H1 (cell line): ENCODE results near the gene SPECC1. TPM values are rescaled to one million over a fixed set of nuclear protein-coding genes. Genes with fewer than 3 reads are reported as not detected.
A peak's percentile ranks its signal among the peaks of the same experiment; 100 is the strongest.

Experiments
- CTCF ChIA-PET: fragments of 300-600 bp; sonication (Branson Sonifier 250); formaldehyde crosslinking; loops from one replicate; lab custom pipeline; 2021; ENCODE audit not compliant: partially characterized antibody; lab: Charles Lee
- POLR2A ChIA-PET: fragments of 300-600 bp; sonication (Branson Sonifier 250); formaldehyde crosslinking; loops from one replicate; lab custom pipeline; 2021; ENCODE audit warnings: inconsistent platforms; ENCODE audit not compliant: partially characterized antibody; lab: Charles Lee
- DNase-seq, 2 experiments: peaks; one replicate each; pipeline versions ENCODE4 v3.0.0 to v3.0.0-alpha.2; 2010 to 2022; ENCODE audit warnings: low spot score in 2 of 2, low read depth in 1 of 2, mixed read lengths in 1 of 2
- FAIRE-seq: peaks from 2 replicates; lab custom pipeline; 2011; peaks lifted over from hg19 to GRCh38; lab: Jason Lieb, UNC
- H2AFZ ChIP-seq: 2 replicates; pipeline ENCODE4 v1.8.1; 2012; ENCODE audit warnings: low read length, inconsistent platforms
- H2AK5ac ChIP-seq: 2 replicates; pipeline ENCODE4 v1.6.1; 2013; ENCODE audit warnings: low read depth, low read length
- H2BK120ac ChIP-seq: replicated peaks from 2 replicates; pipeline ENCODE3; 2013; ENCODE audit warnings: low read depth, low read length, inconsistent platforms
- H2BK12ac ChIP-seq: 2 replicates; pipeline ENCODE4 v1.6.1; 2013; ENCODE audit warnings: low read depth, low read length
- H2BK15ac ChIP-seq: 2 replicates; pipeline ENCODE4 v1.6.1; 2013; ENCODE audit warnings: low read length
- H2BK20ac ChIP-seq: 2 replicates; pipeline ENCODE4 v1.6.1; 2013; ENCODE audit warnings: low read length
- H2BK5ac ChIP-seq: 2 replicates; pipeline ENCODE4 v1.6.1; 2013; ENCODE audit warnings: low read depth, low read length
- H3K14ac ChIP-seq: 2 replicates; pipeline ENCODE4 v1.6.1; 2013; ENCODE audit warnings: inconsistent platforms; ENCODE audit not compliant: insufficient read length
- H3K18ac ChIP-seq: 2 replicates; pipeline ENCODE4 v1.6.1; 2013; ENCODE audit warnings: low read length; ENCODE audit errors: extremely low read depth
- H3K23ac ChIP-seq: 2 replicates; pipeline ENCODE4 v1.6.1; 2013; ENCODE audit warnings: inconsistent platforms; ENCODE audit not compliant: insufficient read length
- H3K23me2 ChIP-seq: 2 replicates; pipeline ENCODE4 v1.6.1; 2013; ENCODE audit warnings: low read depth, low read length
- H3K27ac ChIP-seq: 2 replicates; pipeline ENCODE4 v1.6.1; 2011; ENCODE audit warnings: low read depth, low read length, inconsistent platforms
- H3K27me3 ChIP-seq, 4 experiments: replicated peaks in 1 of 4; 1 replicate in 1 of 4; 2 replicates in 3 of 4; pipeline versions ENCODE4 v1.6.1 to v1.8.1; 2011 to 2013; ENCODE audit warnings: low read length in 3 of 4, mild to moderate bottlenecking in 3 of 4, inconsistent platforms in 2 of 4, mixed read lengths in 2 of 4, moderate library complexity in 1 of 4; ENCODE audit not compliant: control insufficient read depth in 3 of 4, insufficient read depth in 3 of 4; ENCODE audit errors: extremely low read depth in 1 of 4
- H3K36me3 ChIP-seq, 4 experiments: 2 replicates each; pipeline versions ENCODE4 v1.6.1 to v1.8.1; 2011 to 2013; ENCODE audit warnings: mild to moderate bottlenecking in 4 of 4, low read length in 3 of 4, moderate library complexity in 2 of 4, control low read depth in 1 of 4, inconsistent platforms in 1 of 4; ENCODE audit not compliant: insufficient read depth in 4 of 4, control insufficient read depth in 2 of 4
- H3K4ac ChIP-seq: replicated peaks from 2 replicates; pipeline ENCODE3; 2013; ENCODE audit warnings: low read length, low read depth, mixed read lengths, inconsistent platforms; ENCODE audit not compliant: insufficient read length
- H3K4me1 ChIP-seq, 4 experiments: replicated peaks in 1 of 4; 1 replicate in 1 of 4; 2 replicates in 3 of 4; pipeline versions ENCODE4 v1.6.1 to v1.8.1; 2011 to 2013; ENCODE audit warnings: low read length in 3 of 4, inconsistent platforms in 2 of 4, mixed read lengths in 1 of 4; ENCODE audit not compliant: insufficient read depth in 4 of 4, control insufficient read depth in 3 of 4
- H3K4me2 ChIP-seq, 2 experiments: 2 replicates each; pipeline versions ENCODE4 v1.6.1 to v1.8.1; 2011 to 2013; ENCODE audit warnings: low read depth in 2 of 2, low read length in 2 of 2, control low read depth in 1 of 2, inconsistent platforms in 1 of 2, mild to moderate bottlenecking in 1 of 2; ENCODE audit not compliant: insufficient read depth in 1 of 2
- H3K4me3 ChIP-seq, 4 experiments: fragments of 200-600, 300-600 bp in 1 of 4; sonication (generic), shearing (Covaris generic), sonication (Bioruptor Twin) in 1 of 4; 2 replicates each; pipeline versions ENCODE4 v1.5.1 to v1.8.1; 2011 to 2016; ENCODE audit warnings: low read length in 4 of 4, low read depth in 3 of 4, control low read depth in 2 of 4, inconsistent platforms in 2 of 4, mild to moderate bottlenecking in 2 of 4, mixed read lengths in 1 of 4, moderate library complexity in 1 of 4; ENCODE audit not compliant: insufficient read depth in 2 of 4; ENCODE audit errors: extremely low read depth in 1 of 4
- H3K56ac ChIP-seq: replicated peaks from 2 replicates; pipeline ENCODE3; 2013; ENCODE audit warnings: low read depth, mild to moderate bottlenecking, mixed read lengths, low read length, inconsistent platforms; ENCODE audit not compliant: insufficient read length
- H3K79me1 ChIP-seq: 2 replicates; pipeline ENCODE4 v1.6.1; 2013; ENCODE audit warnings: low read depth, low read length, control low read depth
- H3K79me2 ChIP-seq, 2 experiments: 2 replicates each; pipeline versions ENCODE4 v1.6.1 to v1.8.1; 2012 to 2013; ENCODE audit warnings: low read length in 2 of 2, mild to moderate bottlenecking in 2 of 2, inconsistent platforms in 1 of 2; ENCODE audit not compliant: insufficient read depth in 2 of 2, control insufficient read depth in 1 of 2
- H3K9ac ChIP-seq, 4 experiments: replicated peaks in 1 of 4; 1 replicate in 1 of 4; 2 replicates in 3 of 4; pipeline versions ENCODE4 v1.6.1 to v1.8.1; 2011 to 2013; ENCODE audit warnings: low read depth in 3 of 4, low read length in 3 of 4, control low read depth in 2 of 4, mild to moderate bottlenecking in 2 of 4, moderate library complexity in 2 of 4, inconsistent platforms in 1 of 4; ENCODE audit errors: extremely low read depth in 1 of 4
- H3K9me3 ChIP-seq, 2 experiments: 2 replicates each; pipeline versions ENCODE4 v1.6.1 to v1.8.1; 2012 to 2013; ENCODE audit warnings: mild to moderate bottlenecking in 2 of 2, moderate library complexity in 2 of 2, control low read depth in 1 of 2, inconsistent platforms in 1 of 2, low read depth in 1 of 2, low read length in 1 of 2, mixed read lengths in 1 of 2; ENCODE audit not compliant: insufficient read depth in 2 of 2
- H4K20me1 ChIP-seq, 2 experiments: replicated peaks in 1 of 2; 2 replicates each; pipeline versions ENCODE3 to v1.8.1; 2011 to 2013; ENCODE audit warnings: inconsistent platforms in 2 of 2, low read length in 2 of 2, mild to moderate bottlenecking in 1 of 2; ENCODE audit not compliant: insufficient read depth in 2 of 2, control insufficient read depth in 1 of 2
- H4K5ac ChIP-seq: 2 replicates; pipeline ENCODE4 v1.6.1; 2013; ENCODE audit warnings: low read length, low read depth, mixed read lengths, inconsistent platforms; ENCODE audit not compliant: insufficient read length
- H4K8ac ChIP-seq: 2 replicates; pipeline ENCODE4 v1.8.0; 2013; ENCODE audit warnings: mild to moderate bottlenecking, moderate library complexity, low read length, inconsistent platforms; ENCODE audit not compliant: insufficient read depth; ENCODE audit errors: extremely low read depth
- H4K91ac ChIP-seq: replicated peaks from 2 replicates; pipeline ENCODE3; 2013; ENCODE audit warnings: low read length, mixed read lengths, inconsistent platforms; ENCODE audit not compliant: insufficient read length
- CTBP2 ChIP-seq: IDR thresholded peaks from 2 replicates; pipeline ENCODE4 v1.7.0; 2011; ENCODE audit warnings: borderline replicate concordance, mild to moderate bottlenecking, moderate library complexity, mixed read lengths, low read length; ENCODE audit not compliant: insufficient read depth, insufficient read length
- POLR2A ChIP-seq, 2 experiments: IDR thresholded peaks; 1 replicate in 1 of 2; 2 replicates in 1 of 2; pipeline ENCODE4 v1.6.1; 2011; ENCODE audit warnings: low read depth in 2 of 2, low read length in 2 of 2, mild to moderate bottlenecking in 2 of 2; ENCODE audit errors: control extremely low read depth in 1 of 2
- TEAD4 ChIP-seq: IDR thresholded peaks from 2 replicates; pipeline ENCODE4 v1.6.1; 2012; ENCODE audit warnings: low read depth, low read length, inconsistent platforms, mixed read lengths
- YY1 ChIP-seq: IDR thresholded peaks from 2 replicates; pipeline ENCODE4 v1.6.1; 2011; ENCODE audit warnings: low read depth, mild to moderate bottlenecking, low read length
- WGBS, 2 experiments: shearing (Covaris generic) in 1 of 2; methylation state at CpG; one replicate each; pipeline versions ENCODE4 v1.1.6 to v1.1.7; 2013 to 2015; ENCODE audit warnings: low lambda C conversion rate in 2 of 2, mixed read lengths in 2 of 2, inconsistent platforms in 1 of 2, low coverage in 1 of 2, missing lambda C conversion rate in 1 of 2; ENCODE audit not compliant: insufficient replicate concordance in 2 of 2, insufficient coverage in 1 of 2, insufficient read length in 1 of 2; ENCODE audit errors: extremely low coverage in 1 of 2, missing lambda C conversion rate in 1 of 2; 5-methylcytosine and 5-hydroxymethylcytosine counted together
- polyA plus RNA-seq, 7 experiments: library from polyadenylated mRNA; depleted of rRNA in 3 of 7; stranded (reverse) in 5 of 7; unstranded in 2 of 7; fragments of >200 nt in 5 of 7; fragments of 200-250 nt in 2 of 7; gene quantifications; 1 replicate in 5 of 7; 2 replicates in 1 of 7; 4 replicates in 1 of 7; pipeline versions ENCODE4 v1.2.1 to v1.2.3, GENCODE V29; 2011 to 2013; ENCODE audit warnings: missing spikeins in 2 of 7, mixed read lengths in 2 of 7
- total RNA-seq: library from RNA; stranded (reverse); fragmentation: NEBNext Ultra II Directional; extraction: Animal tissue kit (Norgen Biotek cat#: 25700); gene quantifications from 2 replicates; pipeline ENCODE4 v1.2.1, GENCODE V29; 2021

The SPECC1 gene
- total and polyA plus RNA-seq, 2 of the 8 experiments (the other 6 are each of a cell fraction or from before 2014, with no cell fraction given) = 35.8 to 87.9 TPM

DNA sequence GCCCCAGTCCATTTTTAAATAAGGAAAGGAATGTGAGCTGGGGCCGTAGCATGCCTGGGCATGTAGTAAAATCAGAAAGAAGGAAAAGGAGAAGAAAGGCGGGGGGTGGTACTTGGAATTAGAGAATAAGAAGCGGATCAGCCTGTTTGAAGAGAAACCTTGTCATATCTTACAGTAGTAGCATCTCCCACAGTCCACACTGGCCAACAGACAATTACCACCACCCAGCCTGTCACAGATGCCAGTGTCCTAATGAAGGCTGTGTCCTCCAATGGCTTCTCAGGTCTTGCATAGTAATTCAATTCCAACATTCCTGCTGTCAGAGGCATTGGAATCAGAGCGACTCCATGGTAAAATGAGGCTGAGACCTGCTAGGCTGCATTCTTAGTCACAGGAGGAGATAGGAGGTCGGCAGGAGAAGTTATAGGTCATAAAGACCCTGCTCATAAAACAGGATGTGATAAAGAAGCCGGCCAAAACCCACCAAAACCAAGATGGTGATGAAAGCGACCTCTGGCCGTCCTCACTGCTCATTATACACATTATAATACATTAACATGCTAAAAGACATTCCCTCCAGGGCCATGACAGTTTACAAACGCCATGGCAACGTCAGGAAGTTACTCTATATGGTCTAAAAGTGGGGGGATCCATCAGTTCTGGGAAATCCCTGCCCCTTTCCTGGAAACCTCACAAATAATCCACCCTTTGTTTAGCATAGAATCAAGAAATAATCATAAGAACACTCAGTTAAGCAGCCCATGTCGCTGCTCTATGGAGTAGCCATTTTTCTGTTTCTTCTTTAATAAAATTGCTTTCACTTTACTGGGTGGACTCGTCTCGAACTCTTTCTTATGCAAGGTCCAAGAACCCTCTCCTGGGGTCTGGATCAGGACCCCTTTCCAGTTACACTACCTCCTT lies 22.0 kb upstream of the SPECC1 start:
- H3K18ac ChIP-seq = peak overlapping the region; percentile 0; the same call in 1 of the 2 replicates
- peak overlapping the region; percentile 13 for H4K91ac ChIP-seq
- CTCF ChIA-PET = no interaction called here
- 68% methylated on average over 12 of the region's 13 CpGs; no CpG with 5 or more reads in 1 of the 2 experiments for WGBS, 2 experiments
- H2BK12ac ChIP-seq = peak overlapping the region; percentile 72
- peaks cover 0 to 10% (median 5%) of the 10 kb centered on the region in 4 experiments; a peak in 5 of 7 replicates for H3K4me1 ChIP-seq
- H3K23me2 ChIP-seq = no peaks in the 10 kb centered on the region
- H3K79me1 ChIP-seq = no peaks in the 10 kb centered on the region
- no peaks in the 10 kb centered on the region for H3K27me3 ChIP-seq
- H3K4me2 ChIP-seq = peak overlapping the region in 1 of 2 experiments; percentile 39; a peak in 1 of 4 replicates
- H2BK120ac ChIP-seq = peak overlapping the region; percentile 79
- no peak overlapping the region for H3K14ac ChIP-seq
- H4K20me1 ChIP-seq = no peaks in the 10 kb centered on the region
- peak overlapping the region; percentile 59; the same call in 1 of the 2 replicates for H3K27ac ChIP-seq
- peak overlapping the region; percentile 79 for H2AFZ ChIP-seq
- H2BK5ac ChIP-seq = peak overlapping the region; percentile 97; the same call in 1 of the 2 replicates
- no peak overlapping the region for H3K23ac ChIP-seq
- no peak overlapping the region for H3K56ac ChIP-seq
- H4K5ac ChIP-seq = no peak overlapping the region
- H3K9ac ChIP-seq = no peak overlapping the region; a peak in 1 of 7 replicates
- FAIRE-seq (peak; percentile 19), DNase-seq (no peak)
- peak overlapping the region; percentile 75 for H2BK20ac ChIP-seq
- no peaks in the 10 kb centered on the region for H3K79me2 ChIP-seq
- no peak overlapping the region for H4K8ac ChIP-seq
- H3K36me3 ChIP-seq = no peaks in the 10 kb centered on the region
- H3K4ac ChIP-seq = no peak overlapping the region
- TF ChIP-seq TEAD4 = 0 out of 2 replicates have a peak, but pooled peaks have one; percentile 18
- TF ChIP-seq YY1 = 0 out of 2 replicates have a peak, but pooled peaks have one; percentile 49
- TF ChIP-seq CTBP2 = no peak
- TF ChIP-seq POLR2A (IDR thresholded peaks at IDR 0.05; ENCODE audit: control extremely low read depth in 1 of 2, low read depth in 2 of 2, low read length in 2 of 2) = 0 out of 3 replicates have a peak, but pooled peaks of 1 of the 2 experiments have one; percentile 21
- no peaks in the 10 kb centered on the region for H3K9me3 ChIP-seq
- H2AK5ac ChIP-seq = no peak overlapping the region; the same call in 1 of the 2 replicates
- H2BK15ac ChIP-seq = 0 out of 2 replicates have a peak overlapping the region, but pooled peaks have one; percentile 53
- no peak overlapping the region for H3K4me3 ChIP-seq
- POLR2A ChIA-PET = interaction anchor here (1.0 kb wide), 1 partner anchor 9 kb away, joined by 3 read pairs; the partner anchor contains the start of gene AKAP10
